ENCODE measurements around the gene POU6F2.

DNA sequence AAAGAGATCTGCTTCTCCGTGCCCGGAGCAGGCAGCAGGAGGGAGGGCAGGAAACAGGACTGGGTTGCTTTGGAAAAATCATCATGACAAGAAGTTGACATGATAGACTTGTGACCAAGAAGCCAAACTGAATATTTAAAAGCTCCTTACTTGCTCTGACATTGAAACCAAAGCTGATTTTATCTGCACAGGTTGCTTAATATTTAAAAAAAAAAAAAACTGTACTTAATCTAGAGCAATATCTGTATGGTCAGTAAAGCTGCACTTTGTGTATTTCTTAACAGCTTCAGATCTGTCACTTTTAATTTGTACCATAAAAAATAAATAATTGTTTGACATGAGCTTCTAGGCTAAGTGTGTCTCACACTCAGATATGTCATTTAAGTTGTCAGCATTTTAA, 490.6 kb downstream of the POU6F2 start:
- TF ChIP-seq POLR2AphosphoS5 (IDR thresholded peaks at IDR 0.05) = no peak
- no peak for TF ChIP-seq POLR2A (IDR thresholded peaks at IDR 0.05)
- TF ChIP-seq, protein P1, sequence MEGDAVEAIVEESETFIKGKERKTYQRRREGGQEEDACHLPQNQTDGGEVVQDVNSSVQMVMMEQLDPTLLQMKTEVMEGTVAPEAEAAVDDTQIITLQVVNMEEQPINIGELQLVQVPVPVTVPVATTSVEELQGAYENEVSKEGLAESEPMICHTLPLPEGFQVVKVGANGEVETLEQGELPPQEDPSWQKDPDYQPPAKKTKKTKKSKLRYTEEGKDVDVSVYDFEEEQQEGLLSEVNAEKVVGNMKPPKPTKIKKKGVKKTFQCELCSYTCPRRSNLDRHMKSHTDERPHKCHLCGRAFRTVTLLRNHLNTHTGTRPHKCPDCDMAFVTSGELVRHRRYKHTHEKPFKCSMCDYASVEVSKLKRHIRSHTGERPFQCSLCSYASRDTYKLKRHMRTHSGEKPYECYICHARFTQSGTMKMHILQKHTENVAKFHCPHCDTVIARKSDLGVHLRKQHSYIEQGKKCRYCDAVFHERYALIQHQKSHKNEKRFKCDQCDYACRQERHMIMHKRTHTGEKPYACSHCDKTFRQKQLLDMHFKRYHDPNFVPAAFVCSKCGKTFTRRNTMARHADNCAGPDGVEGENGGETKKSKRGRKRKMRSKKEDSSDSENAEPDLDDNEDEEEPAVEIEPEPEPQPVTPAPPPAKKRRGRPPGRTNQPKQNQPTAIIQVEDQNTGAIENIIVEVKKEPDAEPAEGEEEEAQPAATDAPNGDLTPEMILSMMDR (IDR thresholded peaks at IDR 0.05) = no peak

All from upper lobe of left lung (tissue), 4 donors.